LHCN-M2 (cell line): Measurements from ENCODE around the gene SLC6A1. TPM values are rescaled to one million over a fixed set of nuclear protein-coding genes. Genes with fewer than 3 reads are reported as not detected.

Source experiments
- DNase-seq: peaks from one replicate; pipeline ENCODE4 v3.0.0-alpha.2; 2012; ENCODE audit warnings: low read depth
- total RNA-seq: library from RNA; depleted of rRNA; stranded (reverse); fragments of >200 nt; gene quantifications from 2 replicates; pipeline ENCODE4 v1.2.3, GENCODE V29; 2014

SLC6A1 gene
- total RNA-seq, 1 experiment from 2014 or later = under 0.01 TPM

GRCh38 chr3:11016727-11017126, 24.2 kb downstream of the SLC6A1 start:
- DNase-seq = no peak

DNA sequence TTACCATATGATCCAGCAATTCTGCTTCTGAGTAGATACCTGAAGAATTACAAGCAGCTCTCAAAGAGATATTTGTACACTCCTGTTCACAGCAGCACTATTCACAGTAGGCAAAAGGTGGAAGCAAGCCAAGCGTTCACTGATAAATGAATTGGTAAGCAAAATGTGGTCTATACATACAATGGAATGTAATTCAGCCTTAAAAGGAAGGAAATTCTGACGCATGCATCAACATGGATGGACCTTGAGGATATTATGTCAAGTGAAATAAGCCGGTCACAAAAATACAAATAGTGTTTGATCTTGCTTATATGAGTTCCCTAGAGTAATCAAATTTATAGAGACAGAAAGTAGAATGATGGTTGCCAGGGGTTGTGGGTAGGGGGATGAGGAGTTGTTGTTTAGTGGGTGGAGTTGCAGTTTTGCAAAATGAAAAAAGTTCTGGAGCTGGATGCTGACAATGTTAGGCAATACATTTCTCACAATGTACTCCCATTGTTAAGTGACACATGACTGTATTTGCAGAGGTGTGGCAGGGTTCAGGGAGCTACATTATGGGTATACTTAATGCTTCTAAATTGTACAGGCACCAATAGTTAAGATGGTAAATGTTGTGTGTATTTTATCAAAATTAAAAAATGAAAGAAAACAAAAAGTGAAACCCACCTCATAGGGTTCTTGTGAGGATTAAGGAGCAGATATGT, 26.7 kb downstream of the SLC6A1 start:
- no peak for DNase-seq

DNA sequence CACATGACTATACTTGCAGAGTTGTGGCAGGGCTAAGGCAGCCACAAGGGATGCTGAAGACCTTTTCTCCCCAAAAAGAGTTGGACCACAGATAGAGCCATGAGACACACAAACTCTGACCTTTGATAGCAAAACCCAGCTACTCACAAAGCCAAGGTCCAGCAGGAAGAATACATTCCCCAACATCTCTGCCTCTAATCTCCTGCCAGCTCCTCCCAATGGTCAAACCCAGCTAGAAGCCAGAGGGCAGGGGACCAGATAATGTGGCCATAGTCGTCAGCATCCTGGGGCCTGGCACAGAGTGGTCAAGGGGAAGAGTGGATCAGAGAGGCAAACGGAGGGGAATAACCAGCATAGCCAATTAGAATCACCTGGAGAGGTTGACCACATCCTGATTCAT, 28.2 kb downstream of the SLC6A1 start:
- DNase-seq = no peak

DNA sequence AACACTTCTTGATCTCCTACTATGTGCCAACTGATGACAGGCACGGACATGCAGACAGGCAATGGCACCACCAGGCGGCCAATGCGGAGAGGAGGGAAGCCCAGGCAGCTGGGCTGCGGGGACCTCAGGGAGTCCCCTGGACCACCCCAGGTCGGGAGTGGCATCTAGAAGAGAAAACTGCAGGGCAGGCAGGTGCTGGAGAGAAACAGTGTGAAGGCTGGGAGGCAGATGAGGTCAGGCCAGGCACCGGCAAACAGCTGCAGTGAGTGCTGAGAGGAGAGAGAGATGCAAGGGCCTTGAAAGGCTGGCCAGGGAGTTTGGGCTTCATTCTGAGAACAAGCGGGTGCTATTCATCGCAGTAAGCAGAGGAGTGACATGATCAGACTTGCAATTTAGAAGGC, 29.1 kb downstream of the SLC6A1 start:
- no peak for DNase-seq

DNA sequence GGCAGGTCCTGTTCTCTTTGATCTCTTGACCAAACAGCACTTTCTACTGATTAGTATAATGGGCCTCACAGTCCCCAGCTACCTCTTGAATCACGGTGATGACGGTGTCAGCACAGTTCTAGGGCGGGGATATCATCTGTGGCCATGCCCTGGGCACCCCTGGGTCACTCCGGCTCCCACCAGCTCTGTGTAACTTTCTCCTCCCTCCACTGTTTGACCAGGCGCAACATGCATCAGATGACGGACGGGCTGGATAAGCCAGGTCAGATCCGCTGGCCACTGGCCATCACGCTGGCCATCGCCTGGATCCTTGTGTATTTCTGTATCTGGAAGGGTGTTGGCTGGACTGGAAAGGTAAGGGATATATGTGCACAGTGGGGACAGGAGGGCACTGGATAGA, 29.6 kb downstream of the SLC6A1 start:
- DNase-seq = no peak

DNA sequence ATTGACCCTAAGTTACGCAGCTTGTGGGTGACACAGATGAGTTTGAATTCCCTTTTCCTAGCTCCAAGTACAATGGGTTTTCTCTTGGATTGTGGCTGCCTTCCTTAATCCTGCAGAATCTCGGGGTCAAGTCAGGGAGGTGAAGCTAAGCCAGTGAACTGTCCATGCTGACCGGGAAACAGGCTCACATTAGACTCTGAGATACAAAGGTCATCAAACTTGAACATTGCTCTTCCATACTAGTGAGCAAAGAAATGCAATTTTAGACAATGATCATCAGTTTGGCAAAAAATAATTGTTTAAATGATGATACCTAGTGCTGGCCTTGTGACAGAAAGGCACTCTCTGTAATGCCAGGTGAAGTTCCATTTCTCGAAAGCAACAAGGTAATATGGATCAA, 31.6 kb downstream of the SLC6A1 start:
- DNase-seq = no peak

- no peak for DNase-seq
Observed at GRCh38 chr3:11029948-11030347, 37.4 kb downstream of the SLC6A1 start.

DNA sequence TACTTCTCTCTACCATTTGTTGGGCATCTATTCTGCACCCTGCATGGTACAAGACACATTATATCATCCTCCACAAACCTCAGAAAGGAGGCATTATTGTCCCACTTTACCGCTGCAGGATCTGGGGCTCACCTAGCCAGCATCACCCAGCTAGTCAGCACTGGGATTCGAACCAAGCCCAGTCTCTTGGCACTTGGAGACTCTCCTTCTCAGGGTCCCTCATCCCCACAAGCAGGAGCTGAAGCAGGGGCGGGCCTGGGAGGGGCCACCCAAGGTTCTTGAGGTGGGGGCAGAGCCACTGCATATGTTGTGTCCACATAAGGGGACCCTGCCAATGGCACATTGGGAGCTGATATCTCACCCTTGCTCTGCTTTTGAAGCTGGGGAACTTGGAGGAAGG, 41.3 kb downstream of the SLC6A1 start:
- DNase-seq = no peak

GRCh38 chr3:11034309-11034985, 41.9 kb downstream of the SLC6A1 start:
- DNase-seq = no peak

- no peak for DNase-seq
Observed at GRCh38 chr3:11035757-11036505, 43.4 kb downstream of the SLC6A1 start.

GRCh38 chr3:11037241-11037873, 44.8 kb downstream of the SLC6A1 start:
- no peak for DNase-seq

DNA sequence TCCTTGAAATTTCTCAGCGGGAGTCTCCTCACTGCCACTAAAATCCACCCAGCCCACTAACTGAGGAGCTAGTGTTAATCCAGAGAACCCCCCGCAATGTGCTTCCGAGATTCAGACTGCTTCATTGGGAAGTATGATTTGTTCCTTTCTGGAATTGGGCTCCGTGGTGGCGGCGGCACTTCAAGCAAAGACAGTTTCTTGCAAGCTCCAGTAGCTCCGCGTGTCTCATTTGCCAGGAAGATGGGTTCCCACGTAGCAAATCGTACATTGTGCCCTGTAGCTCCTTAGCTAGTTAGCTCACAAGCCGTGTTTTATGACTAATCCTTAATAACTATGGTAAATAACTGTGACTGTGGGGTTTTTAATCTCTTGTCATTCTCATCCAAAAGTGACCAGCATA, 45.4 kb downstream of the SLC6A1 start:
- DNase-seq = no peak

DNA sequence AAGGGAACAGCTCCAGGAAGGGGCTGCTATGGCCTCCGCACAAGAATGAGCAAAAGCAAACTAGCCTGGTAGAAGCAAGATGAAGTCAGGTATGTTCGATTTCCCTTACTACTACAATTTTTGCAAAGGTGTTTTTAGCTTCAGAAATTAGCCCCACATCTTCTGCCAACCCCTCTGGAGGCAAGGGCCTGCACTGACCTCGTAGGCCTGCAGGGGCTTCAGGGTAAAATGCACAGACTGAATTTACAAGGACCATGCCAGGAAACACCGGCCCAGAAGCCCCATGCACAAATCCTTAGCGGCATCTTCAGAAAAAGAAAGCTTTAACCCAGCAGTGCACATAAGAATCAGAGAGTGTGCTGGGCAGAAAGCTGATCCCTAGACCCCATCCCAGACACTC, 53.0 kb downstream of the SLC6A1 start:
- no peak for DNase-seq

- DNase-seq = no peak
Observed at GRCh38 chr3:11047500-11047899, 55.0 kb downstream of the SLC6A1 start.

- no peak for DNase-seq
Observed at GRCh38 chr3:11050666-11051323, 58.2 kb downstream of the SLC6A1 start.

DNA sequence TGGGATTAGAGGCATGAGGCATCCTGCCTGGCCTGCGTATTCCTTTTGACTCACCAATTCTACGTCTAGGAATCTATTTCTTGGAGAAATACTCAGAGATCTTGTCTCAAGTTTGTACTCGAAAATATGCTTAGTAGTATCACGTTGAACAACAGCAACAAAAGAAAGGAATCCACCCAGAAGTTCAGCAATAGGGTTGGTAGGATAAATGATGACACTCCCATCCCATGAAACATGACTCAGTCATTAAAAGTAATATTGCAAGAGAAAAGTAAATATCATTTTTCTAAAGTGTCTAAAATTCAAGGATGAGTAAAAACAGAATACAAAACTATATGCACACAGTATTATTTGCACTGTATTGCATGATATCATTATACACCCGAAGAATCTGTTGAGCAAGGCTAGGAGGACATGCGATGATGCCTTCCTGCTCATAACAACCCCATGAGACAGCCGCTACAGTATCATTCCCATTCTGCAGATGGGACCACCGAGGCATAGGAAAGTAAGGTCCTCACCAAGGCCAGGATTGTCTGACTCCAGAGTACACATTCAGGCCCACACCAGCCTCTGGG, 61.5 kb downstream of the SLC6A1 start:
- no peak for DNase-seq

- DNase-seq = no peak
Observed at GRCh38 chr3:11054739-11055438, 62.3 kb downstream of the SLC6A1 start.

- DNase-seq = no peak
Observed at GRCh38 chr3:11055496-11055895, 62.9 kb downstream of the SLC6A1 start.

DNA sequence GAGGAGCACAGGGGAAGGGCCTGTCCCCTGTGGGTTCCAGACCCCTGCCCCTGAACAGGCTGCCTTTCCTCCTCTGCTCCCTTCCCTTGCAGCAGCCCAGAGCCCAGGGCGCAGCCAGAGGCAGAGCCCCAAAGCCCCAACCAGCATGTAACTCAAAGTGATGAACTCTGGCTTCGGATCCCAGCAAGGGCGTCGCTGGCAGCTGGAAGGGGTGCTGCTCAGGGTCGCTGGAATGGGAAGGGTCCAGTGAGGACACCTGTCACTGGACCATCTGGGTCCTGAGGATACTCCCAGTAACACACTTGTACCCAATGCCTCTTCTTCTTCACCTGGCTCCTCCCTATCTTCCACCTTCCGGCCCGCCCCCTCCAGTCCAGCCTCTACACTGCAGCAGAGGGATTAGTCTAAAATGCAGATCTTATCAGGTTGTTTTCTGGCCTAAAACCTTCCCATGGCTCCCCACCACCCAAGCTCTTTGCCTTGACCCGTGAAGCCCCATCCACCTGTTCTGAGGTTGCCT, 64.0 kb downstream of the SLC6A1 start:
- no peak for DNase-seq

DNA sequence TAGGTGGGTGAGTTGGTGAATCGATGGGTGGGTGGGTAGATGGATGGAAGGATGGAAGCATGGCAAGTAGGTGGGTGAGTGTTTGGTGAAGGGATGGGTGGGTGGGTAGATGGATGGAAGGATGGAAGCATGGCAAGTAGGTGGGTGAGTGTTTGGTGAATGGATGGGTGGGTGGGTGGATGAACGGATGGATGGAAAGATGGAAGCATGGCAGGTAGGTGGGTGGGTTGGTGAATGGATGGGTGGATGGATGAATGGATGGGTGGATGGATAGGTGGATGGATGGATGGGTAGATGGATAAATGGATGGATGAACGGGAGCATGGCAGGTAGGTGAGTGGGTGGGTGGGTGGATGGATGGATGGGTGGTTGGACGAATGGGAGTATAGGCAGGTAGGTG, 65.1 kb downstream of the SLC6A1 start:
- no peak for DNase-seq
